GM12874 (cell line): ENCODE measurements around the gene RNF166.

Experiments
- TF ChIP-seq, protein P1 (sequence below): IDR thresholded peaks from 2 replicates; pipeline ENCODE4 v1.5.1; 2011; ENCODE audit warnings: low read depth, mild to moderate bottlenecking, control low read depth, low read length, moderate library complexity; ENCODE audit not compliant: insufficient read depth

RNF166 gene

DNA sequence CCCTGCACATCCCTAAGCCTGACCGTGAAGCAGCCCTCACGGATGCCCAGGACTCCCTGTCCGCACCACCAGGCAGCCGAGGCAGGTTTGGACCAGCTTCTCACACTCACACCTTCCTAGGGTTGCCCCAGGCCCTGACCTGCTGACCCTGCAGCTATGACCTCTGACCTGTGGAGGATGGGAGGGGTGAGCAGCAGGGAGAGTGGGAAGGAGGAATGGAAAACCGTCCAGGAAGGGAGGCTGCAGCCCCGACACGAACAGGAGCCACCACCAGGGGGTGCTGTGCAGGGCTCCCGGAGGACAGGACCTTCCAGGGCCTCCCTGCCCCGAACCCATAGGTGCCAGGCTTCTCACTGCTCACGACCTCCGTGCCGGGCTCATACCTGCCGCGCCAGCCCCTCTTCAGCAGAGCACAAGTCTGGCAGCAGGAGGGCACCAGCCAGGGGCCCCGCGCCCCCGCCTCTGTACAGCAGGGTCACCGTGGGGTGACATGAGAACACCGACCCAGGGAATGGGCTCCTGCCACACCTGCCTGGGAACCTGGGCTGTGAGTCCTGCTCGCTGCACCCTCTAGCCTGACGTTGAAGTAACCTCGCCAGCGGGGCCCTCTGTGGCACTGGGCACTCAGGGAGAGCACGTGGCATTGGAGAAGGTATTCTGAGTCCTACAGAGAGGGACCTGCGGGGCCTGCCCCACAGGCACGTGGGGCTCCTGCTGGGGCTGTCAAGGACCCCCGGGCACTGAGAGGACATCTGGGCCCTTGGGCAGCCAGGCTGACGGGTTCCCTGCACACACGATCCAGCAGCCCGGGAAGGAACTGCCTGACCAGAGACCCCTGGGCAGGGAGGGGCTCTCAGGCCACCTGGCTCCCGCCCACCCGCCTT is 37.7 kb upstream of the RNF166 start:
- TF ChIP-seq, protein P1, sequence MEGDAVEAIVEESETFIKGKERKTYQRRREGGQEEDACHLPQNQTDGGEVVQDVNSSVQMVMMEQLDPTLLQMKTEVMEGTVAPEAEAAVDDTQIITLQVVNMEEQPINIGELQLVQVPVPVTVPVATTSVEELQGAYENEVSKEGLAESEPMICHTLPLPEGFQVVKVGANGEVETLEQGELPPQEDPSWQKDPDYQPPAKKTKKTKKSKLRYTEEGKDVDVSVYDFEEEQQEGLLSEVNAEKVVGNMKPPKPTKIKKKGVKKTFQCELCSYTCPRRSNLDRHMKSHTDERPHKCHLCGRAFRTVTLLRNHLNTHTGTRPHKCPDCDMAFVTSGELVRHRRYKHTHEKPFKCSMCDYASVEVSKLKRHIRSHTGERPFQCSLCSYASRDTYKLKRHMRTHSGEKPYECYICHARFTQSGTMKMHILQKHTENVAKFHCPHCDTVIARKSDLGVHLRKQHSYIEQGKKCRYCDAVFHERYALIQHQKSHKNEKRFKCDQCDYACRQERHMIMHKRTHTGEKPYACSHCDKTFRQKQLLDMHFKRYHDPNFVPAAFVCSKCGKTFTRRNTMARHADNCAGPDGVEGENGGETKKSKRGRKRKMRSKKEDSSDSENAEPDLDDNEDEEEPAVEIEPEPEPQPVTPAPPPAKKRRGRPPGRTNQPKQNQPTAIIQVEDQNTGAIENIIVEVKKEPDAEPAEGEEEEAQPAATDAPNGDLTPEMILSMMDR: peak; percentile 92

DNA sequence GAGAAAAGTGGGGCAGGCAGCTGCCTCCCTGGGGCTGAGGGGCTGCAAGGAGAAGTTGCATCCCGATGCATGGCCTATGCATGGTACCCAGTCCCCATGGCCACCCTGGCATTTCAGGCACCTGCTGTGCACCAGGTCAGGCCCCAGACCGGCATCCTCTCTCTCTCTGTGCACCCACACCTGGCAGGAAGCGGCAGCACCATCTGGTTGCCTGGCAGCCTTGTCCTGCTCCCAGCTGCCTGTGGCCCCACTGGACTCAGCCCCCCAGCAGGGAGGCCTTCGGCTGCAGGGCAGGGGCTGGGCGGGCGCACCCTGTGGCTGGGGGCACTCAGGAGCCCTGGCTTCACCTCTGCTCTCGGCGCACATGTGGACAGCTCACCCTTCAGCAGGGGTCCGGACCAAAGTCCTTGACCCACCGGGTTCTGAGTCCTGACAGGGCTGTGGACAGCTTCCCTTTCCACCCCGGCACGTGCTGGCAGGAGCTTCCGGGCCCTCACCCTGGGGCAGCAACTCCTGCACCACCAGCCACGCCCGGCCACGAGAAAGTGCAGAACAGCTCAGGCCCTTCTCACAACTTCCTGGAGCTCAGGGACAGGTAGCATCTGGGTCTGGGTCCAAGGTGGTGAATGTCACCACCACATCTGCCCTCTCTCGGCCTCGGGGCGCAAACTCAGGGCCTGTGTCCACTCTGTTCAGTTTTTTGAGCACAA is 36.8 kb upstream of the RNF166 start:
- TF ChIP-seq, protein P1: no peak

DNA sequence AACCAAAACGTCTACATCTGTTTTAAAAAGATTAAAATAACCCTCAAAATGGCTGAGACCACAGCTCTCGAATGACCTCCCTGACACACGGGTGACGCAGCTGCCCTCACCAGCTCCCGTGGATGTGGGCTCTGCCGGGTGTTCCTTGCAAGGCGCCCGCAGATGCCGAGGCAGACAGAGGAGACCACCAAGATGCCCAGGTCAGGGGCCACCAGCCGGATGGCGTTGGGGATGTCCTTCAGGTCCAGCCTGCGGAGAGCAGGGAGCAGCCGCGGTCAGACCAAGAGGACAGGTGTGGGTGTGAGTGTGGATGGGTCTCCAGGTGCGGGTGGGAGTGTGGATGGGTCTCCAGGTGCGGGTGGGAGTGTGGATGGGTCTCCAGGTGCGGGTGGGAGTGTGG is 35.2 kb upstream of the RNF166 start:
- TF ChIP-seq, protein P1: no peak

DNA sequence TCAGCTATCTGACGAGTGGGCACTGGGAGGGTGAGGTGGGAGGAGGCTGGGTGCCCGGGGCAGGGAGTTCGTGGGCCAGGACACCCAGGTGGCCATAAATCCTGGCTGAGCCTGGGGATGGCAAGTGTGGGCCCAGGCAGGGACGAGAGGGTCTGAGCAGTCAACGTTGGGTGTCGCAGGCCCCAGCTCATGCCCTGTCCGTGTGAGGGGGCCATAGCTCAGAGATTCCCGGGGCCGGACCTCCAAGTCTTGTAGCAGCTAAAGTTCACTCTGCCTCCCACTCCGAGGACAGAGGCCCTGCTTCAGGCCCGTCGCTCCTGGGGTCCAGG is 34.5 kb upstream of the RNF166 start:
- TF ChIP-seq, protein P1: no peak

DNA sequence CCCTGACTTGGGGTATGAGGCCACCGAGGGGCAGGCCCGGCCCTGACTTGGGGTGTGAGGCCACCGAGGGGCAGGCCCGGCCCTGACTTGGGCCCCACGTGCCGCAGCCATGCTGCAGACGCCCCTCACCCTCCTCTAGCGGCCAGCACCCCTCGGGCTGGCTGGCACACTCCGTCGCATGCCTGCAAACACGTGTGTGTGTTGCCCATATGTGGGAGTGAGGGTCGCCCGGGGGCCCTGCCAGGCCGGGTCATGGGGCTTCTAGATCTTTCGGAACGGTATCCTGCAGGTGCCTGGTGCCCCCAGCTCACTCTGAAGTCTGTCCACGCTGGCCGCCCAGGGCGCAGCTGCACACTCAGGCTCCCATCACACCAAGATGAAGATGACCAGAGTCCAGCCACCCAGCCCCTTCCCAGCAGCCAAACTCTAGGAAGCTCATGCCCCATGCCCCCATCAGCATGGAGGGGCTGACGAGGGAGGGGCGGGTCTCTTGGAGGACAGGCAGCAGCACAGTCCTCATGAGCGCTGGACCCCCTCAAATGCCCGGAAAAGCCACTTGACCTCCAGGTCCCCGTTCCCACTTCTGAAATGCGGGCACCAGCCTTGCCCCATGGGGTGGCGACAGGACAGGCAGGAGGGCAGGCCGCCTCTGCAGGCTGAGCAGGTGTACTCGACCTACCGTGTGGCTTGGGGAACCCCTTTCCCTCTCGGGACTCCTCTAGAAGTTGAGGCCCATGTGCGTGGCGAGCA is 33.9 kb upstream of the RNF166 start:
- TF ChIP-seq, protein P1: no peak

DNA sequence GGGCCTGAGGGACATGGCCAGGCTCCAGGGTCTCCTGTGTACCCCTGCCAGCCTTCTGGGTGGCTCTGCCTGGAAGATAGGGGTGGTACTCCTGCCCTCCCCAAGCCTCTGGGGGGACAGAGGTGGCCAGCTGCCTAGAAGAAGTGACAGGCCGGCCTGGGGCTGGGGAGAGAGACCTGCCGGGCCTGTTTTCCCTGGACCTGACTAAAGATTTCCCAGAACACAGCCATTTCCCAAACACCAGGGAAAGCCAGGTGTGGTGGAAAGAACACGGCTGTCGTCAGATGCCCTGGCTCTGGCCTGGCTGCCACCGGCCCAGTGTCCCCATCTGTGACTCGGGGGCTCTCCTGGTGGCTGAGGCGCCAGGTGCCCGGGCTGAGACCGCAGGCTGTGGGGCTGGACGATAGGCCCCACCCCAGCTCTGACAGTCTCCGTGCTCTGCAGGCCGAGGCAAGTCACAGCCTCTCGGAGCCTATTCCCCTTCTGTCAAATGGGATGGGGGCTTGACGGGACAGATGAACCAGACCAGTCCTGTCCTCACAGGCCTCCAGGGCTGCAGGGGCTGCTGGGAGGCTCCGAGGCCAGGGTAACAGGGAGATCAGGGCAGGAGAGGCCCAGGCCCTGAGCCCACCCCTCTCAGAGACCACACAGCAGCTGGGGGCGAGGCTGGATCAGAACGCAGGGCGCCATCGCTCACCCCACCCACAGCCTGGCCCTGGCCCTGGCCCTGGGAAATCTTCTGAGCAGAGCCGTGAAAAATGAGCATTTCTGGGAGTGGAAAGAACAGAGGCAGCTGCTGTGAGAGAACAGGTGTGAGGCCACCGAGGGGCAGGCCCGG is 33.1 kb upstream of the RNF166 start:
- TF ChIP-seq, protein P1: no peak
